A549 treated with DMSO at 1 μM for 4 hours (cell line): ENCODE measurements around the gene ELMOD1. TPM values are rescaled to one million over a fixed set of nuclear protein-coding genes. Genes with fewer than 3 reads are reported as not detected.

Experiments used
- total RNA-seq: library from RNA; stranded (reverse); fragments of 200-300 nt; extraction: Qiagen RNA extraction; gene quantifications from 5 replicates; pipeline ENCODE4 v1.2.3, GENCODE V29; 2022; ENCODE audit warnings: low read depth

ELMOD1 gene
- 0.18 to 0.34 TPM (median 0.32 TPM) in 5 replicates for total RNA-seq

GRCh38 chr11:107590460-107591377 is at the start of gene ELMOD1:
Gene ELMOD1 (plus strand): TSS chr11:107591147. CDS start chr11:107618190, 27,043 bp downstream.

GRCh38 chr11:107565219-107565937 is 25.6 kb upstream of the ELMOD1 start, which contains the start of gene ALKBH8:
Gene ALKBH8 (minus strand): TSS chr11:107565735. CDS start chr11:107560893, 4,842 bp downstream.

DNA sequence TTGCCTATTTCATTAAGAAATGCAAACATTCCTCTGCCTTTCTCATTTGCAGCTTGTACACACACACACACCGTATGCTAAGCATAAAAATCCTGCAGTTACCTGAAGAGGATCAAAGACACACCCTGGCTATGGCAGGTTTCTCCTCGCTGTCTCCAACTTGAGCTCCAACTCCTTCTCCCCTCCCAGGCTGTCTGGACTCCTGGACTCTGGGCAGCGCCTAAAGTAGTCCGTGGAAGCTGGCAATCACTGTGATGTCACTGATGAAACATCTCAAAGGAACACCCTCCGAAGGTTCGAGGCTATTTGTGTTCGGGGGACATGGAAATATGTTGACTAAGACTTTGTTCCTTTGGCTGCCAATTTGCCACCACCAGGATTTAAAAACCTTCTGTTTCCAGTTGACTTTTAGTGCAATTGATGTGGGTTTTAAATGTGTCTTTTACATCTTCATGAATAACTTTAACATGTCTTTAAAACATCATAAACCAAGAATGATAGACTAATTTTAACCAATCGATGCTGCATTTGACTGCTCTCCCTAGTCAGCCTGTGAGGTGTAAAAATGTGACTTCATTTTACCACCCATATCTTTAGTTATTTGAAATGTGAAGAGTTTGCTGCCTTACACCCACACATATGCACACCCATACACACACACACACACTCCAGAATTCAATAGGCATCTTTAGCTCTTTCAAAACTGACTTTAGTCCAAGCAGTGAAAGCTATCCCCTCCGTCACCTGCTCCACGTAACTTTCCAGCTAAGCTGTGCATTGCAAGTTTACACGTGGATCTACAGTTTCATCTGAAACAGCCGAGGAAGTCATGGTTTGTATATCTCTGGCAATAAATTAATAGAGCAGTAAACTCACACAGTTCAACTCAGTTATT is 121.2 kb downstream of the ELMOD1 start, which contains the start of gene SLN:
SLN (minus strand) TSS at position 196 of the 895 bp plus-strand sequence.

Other genes starting within 250 kb of the ELMOD1 start
- gene CWF19L2, start 133.3 kb upstream of the ELMOD1 start, total RNA-seq = 3.7 to 5.1 TPM (median 4.3 TPM) in 5 replicates
- gene ALKBH8, start 25.4 kb upstream of the ELMOD1 start, total RNA-seq = 8.3 to 11.2 TPM (median 10.8 TPM) in 5 replicates
- 0.45 to 1.9 TPM (median 0.70 TPM) in 5 replicates for gene SLN, start 120.9 kb downstream of the ELMOD1 start, total RNA-seq